Renal cortex interstitium (tissue), 11 donors: ENCODE results near the gene SEMA4B. TPM values are rescaled to one million over a fixed set of nuclear protein-coding genes. Genes with fewer than 3 reads are reported as not detected.
"Not testable (repeated sequence)": the region's sequence is repeated elsewhere in the genome, so short reads cannot be mapped to it uniquely, and the experiment has no call there.

Experiments used
- DNase-seq, 11 donors: peaks; one replicate each; pipeline ENCODE4 v3.0.0-alpha.2; 2013; ENCODE audit warnings: low read depth in 9 of 11, low spot score in 4 of 11; ENCODE audit errors: extremely low read depth in 1 of 11
- polyA plus RNA-seq, 3 donors: library from polyadenylated mRNA; unstranded; fragments of 120-200 nt; gene quantifications; one replicate each; pipeline ENCODE4 v1.2.1, GENCODE V29; 2013; ENCODE audit not compliant: insufficient read length in 3 of 3

Gene SEMA4B
- polyA plus RNA-seq, 3 donors, result 32.0 to 46.5 (median 44.4) TPM

GRCh38 chr15:90268415-90268814 is 67.3 kb downstream of the SEMA4B start:
- DNase-seq, result no peak

DNA sequence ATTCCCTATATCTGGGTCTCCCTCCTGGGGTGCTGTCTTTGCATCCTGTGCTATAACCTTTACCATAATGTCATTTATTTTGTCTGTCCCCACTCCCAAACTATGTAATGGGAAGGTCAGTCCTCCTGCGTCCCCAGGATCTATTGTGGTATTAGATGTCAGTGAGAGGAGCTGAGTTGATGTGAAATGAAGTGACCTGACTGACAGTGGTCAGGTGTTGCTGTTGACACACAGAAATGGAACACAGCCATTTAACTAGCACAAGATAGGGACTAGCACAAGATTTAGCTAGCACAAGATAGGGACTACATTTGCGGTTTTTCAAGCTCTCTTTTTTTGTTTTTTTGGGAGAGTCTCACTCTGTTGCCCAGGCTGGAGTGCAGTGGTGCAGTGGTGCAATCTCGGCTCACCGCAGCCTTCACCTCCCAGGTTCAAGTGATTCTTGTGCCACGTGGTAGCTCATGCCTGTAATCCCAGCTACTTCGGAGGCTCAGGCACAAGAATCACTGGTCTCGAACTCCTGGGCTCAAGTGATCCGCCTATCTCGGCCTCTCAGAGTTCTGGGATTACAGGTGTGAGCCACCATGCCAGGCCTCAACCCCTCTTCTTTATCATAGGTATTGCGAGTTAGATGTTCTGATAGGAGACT is 69.5 kb downstream of the SEMA4B start:
- DNase-seq, result no peak

DNA sequence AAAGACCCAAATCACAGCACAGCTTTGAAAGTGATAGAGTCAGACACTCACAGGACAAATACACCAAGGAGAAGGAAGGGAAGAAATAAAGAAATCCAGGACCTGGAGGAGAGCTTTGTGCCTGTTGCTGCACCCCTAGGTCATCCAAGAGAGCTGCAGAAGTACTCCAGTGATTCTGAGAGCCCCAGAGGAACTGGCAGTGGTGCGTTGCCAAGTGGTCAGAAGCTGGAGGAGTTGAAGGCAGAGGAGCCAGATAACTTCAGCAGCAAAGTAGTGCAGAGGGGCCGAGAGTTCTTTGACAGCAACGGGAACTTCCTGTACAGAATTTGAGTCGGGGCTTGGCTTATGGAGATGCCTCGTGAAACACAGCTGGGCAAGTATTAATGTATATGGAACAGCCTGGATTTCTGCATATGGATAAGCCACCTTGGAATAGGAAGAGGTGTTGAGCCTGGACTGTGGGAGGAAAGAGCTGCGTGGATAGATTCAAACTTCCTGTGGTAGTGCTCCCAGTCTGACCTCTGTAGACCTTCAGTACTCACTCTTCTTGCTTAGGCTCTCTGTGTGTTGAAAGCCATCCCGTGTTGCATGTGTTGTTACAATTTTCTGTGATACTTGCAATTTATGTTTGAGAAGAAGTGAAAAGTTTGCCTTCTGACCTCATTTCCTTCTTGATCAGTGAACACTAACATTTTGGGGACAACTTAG is 70.5 kb downstream of the SEMA4B start:
- no peak for DNase-seq

DNA sequence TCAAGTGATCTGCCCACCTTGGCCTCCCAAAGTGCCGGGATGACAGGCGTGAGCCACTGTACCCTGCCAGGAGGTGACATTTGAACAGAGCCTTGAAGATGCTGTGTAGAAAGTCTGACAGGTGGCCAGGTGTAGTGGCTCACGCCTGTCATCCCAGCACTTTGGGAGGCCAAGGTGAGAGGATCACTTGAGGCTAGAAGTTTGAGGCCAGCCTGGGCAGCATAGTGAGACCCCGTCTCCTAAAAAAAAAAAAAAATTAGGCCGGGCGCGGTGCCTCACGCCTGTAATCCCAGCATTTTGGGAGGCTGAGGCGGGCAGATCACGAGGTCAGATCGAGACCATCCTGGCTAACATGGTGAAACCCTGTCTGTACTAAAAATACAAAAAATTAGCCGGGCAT is 77.3 kb downstream of the SEMA4B start:
- not testable (repeated sequence) for DNase-seq

Other genes with a start within 250 kb of the SEMA4B start
- gene ZNF710, start 200.0 kb upstream of the SEMA4B start, polyA plus RNA-seq, result 10 to 100 TPM; 14.2 to 22.6 (median 18.8) TPM
- gene IDH2, start 98.9 kb upstream of the SEMA4B start, polyA plus RNA-seq, result 100 to 1,000 TPM; 175 to 241 (median 184) TPM
- gene CIB1, start 32.6 kb downstream of the SEMA4B start, polyA plus RNA-seq, result 10 to 100 TPM; 49.7 to 57.0 (median 55.4) TPM
- 1 to 10 TPM; 3.5 to 5.3 (median 4.5) TPM for gene GDPGP1, start 32.9 kb downstream of the SEMA4B start, polyA plus RNA-seq
- gene TTLL13, start 48.2 kb downstream of the SEMA4B start, polyA plus RNA-seq, result under 1 TPM in 2 of 3 donors, not detected in 1; 0.20 to 0.80 TPM
- 100 to 1,000 TPM; 108 to 123 (median 110) TPM for gene NGRN, start 64.3 kb downstream of the SEMA4B start, polyA plus RNA-seq
- 1 to 10 TPM; 4.0 to 5.1 (median 4.6) TPM for gene ZNF774, start 151.0 kb downstream of the SEMA4B start, polyA plus RNA-seq
- gene IQGAP1, start 186.9 kb downstream of the SEMA4B start, polyA plus RNA-seq, result 100 to 1,000 TPM; 150 to 171 (median 154) TPM